HG02970 (cell line): ENCODE measurements around the gene DGKZ.

Source experiments
- ATAC-seq: cut with Tn5 transposase; IDR thresholded peaks from one replicate; pipeline ENCODE4 v1.9.1; 2021; ENCODE audit warnings: mild to moderate bottlenecking, moderate library complexity, moderate number of reproducible peaks; ENCODE audit not compliant: unreplicated experiment, low FRiP score

Gene DGKZ

GRCh38 chr11:46326813-46327416 lies 20.3 kb upstream of the DGKZ start:
- no peak for ATAC-seq

GRCh38 chr11:46327829-46328228 lies 19.4 kb upstream of the DGKZ start:
- ATAC-seq: no peak

- ATAC-seq: no peak
Measured at GRCh38 chr11:46330154-46330553, 17.1 kb upstream of the DGKZ start.

- no peak for ATAC-seq
Measured at GRCh38 chr11:46330563-46331281, 16.5 kb upstream of the DGKZ start.

GRCh38 chr11:46331282-46331984 lies 15.8 kb upstream of the DGKZ start:
- ATAC-seq: no peak

- ATAC-seq: no peak
Measured at GRCh38 chr11:46332093-46332567, 15.1 kb upstream of the DGKZ start.

- no peak for ATAC-seq
Measured at GRCh38 chr11:46332568-46333393, 14.5 kb upstream of the DGKZ start.

- no peak for ATAC-seq
Measured at GRCh38 chr11:46333394-46333947, 13.8 kb upstream of the DGKZ start.

GRCh38 chr11:46334211-46334610 lies 13.1 kb upstream of the DGKZ start:
- ATAC-seq: no peak

GRCh38 chr11:46335271-46335670 lies 12.0 kb upstream of the DGKZ start:
- no peak for ATAC-seq

- ATAC-seq: no peak
Measured at GRCh38 chr11:46335890-46336562, 11.2 kb upstream of the DGKZ start.

GRCh38 chr11:46336563-46337180 lies 10.6 kb upstream of the DGKZ start:
- ATAC-seq: no peak

GRCh38 chr11:46337626-46338345 lies 9.5 kb upstream of the DGKZ start:
- no peak for ATAC-seq

GRCh38 chr11:46338636-46338987 lies 8.7 kb upstream of the DGKZ start:
- no peak for ATAC-seq

GRCh38 chr11:46338988-46339666 lies 8.1 kb upstream of the DGKZ start:
- no peak for ATAC-seq

- no peak for ATAC-seq
Measured at GRCh38 chr11:46339816-46340215, 7.4 kb upstream of the DGKZ start.

- no peak for ATAC-seq
Measured at GRCh38 chr11:46341454-46341853, 5.8 kb upstream of the DGKZ start.

GRCh38 chr11:46342239-46342638 lies 5.0 kb upstream of the DGKZ start:
- no peak for ATAC-seq
